Measurements from ENCODE around the gene TENT5A.

Gene TENT5A

GRCh38 chr6:81770381-81770780 is 17.9 kb upstream of the TENT5A start:
- no peak for DNase-seq

GRCh38 chr6:81769824-81770223 is 17.3 kb upstream of the TENT5A start:
- no peak for DNase-seq

GRCh38 chr6:81768150-81768942 is 15.9 kb upstream of the TENT5A start:
- DNase-seq: no peak

- DNase-seq: no peak
Measured at GRCh38 chr6:81767163-81767891, 14.8 kb upstream of the TENT5A start.

GRCh38 chr6:81766482-81767069 is 14.1 kb upstream of the TENT5A start:
- DNase-seq: peak; percentile 54

- DNase-seq: no peak
Measured at GRCh38 chr6:81764531-81764930, 12.1 kb upstream of the TENT5A start.

- no peak for DNase-seq
Measured at GRCh38 chr6:81763968-81764367, 11.5 kb upstream of the TENT5A start.

- no peak for DNase-seq
Measured at GRCh38 chr6:81763051-81763450, 10.6 kb upstream of the TENT5A start.

- no peak for DNase-seq
Measured at GRCh38 chr6:81762606-81763005, 10.1 kb upstream of the TENT5A start.

GRCh38 chr6:81762132-81762531 is 9.7 kb upstream of the TENT5A start:
- DNase-seq: no peak

- DNase-seq: no peak
Measured at GRCh38 chr6:81761197-81761596, 8.7 kb upstream of the TENT5A start.

GRCh38 chr6:81759782-81760181 is 7.3 kb upstream of the TENT5A start:
- no peak for DNase-seq

GRCh38 chr6:81758221-81758620 is 5.7 kb upstream of the TENT5A start:
- no peak for DNase-seq

GRCh38 chr6:81756690-81757089 is 4.2 kb upstream of the TENT5A start:
- DNase-seq: no peak

GRCh38 chr6:81755551-81755950 is 3.1 kb upstream of the TENT5A start:
- no peak for DNase-seq

GRCh38 chr6:81754906-81755305 is 2.4 kb upstream of the TENT5A start:
- no peak for DNase-seq

- no peak for DNase-seq
Measured at GRCh38 chr6:81753711-81754577, 1.5 kb upstream of the TENT5A start.

GRCh38 chr6:81752921-81753710 is 635 bp upstream of the TENT5A start:
- DNase-seq: no peak

- no peak for DNase-seq
Measured at GRCh38 chr6:81751388-81752083, 945 bp downstream of the TENT5A start.

GRCh38 chr6:81750681-81751387 is 1.6 kb downstream of the TENT5A start:
- no peak for DNase-seq

- no peak for DNase-seq
Measured at GRCh38 chr6:81750200-81750599, 2.3 kb downstream of the TENT5A start.
